HepG2 (cell line): ENCODE data around the gene MYLK. TPM values are rescaled to one million over a fixed set of nuclear protein-coding genes. Genes with fewer than 3 reads are reported as not detected.
A peak's percentile ranks its signal among the peaks of the same experiment; 100 is the strongest.

Source experiments
- BRD4 ChIP-seq: sonication (generic); formaldehyde crosslinking; IDR thresholded peaks from 2 replicates; pipeline ENCODE4 v1.4.0; 2020; ENCODE audit warnings: missing genetic modification reagents
- HMG20A ChIP-seq: IDR thresholded peaks from 2 replicates; pipeline ENCODE4 v1.6.1; 2016; ENCODE audit warnings: borderline replicate concordance
- HNRNPK ChIP-seq: fragments of 200-400 bp; formaldehyde crosslinking; IDR thresholded peaks from 2 replicates; pipeline ENCODE4 v1.6.1; 2018; ENCODE audit warnings: low read length, low read depth, moderate library complexity, mild to moderate bottlenecking; ENCODE audit not compliant: poor library complexity, severe bottlenecking
- MATR3 ChIP-seq: sonication (generic); formaldehyde crosslinking; IDR thresholded peaks from 2 replicates; pipeline ENCODE4 v1.4.0; 2020; ENCODE audit warnings: missing genetic modification reagents
- MED8 ChIP-seq: sonication (generic); formaldehyde crosslinking; IDR thresholded peaks from 2 replicates; pipeline ENCODE4 v1.8.1; 2023; ENCODE audit warnings: mild to moderate bottlenecking, missing genetic modification reagents; ENCODE audit not compliant: insufficient replicate concordance
- MTF2 ChIP-seq: sonication (generic); formaldehyde crosslinking; IDR thresholded peaks from 2 replicates; pipeline ENCODE4 v1.5.0; 2020; ENCODE audit warnings: missing genetic modification reagents, borderline replicate concordance
- PHF20 ChIP-seq: sonication (generic); formaldehyde crosslinking; IDR thresholded peaks from 2 replicates; pipeline ENCODE4 v1.5.0; 2020; ENCODE audit warnings: mild to moderate bottlenecking, missing genetic modification reagents
- PHF5A ChIP-seq: IDR thresholded peaks from one replicate; pipeline ENCODE4 v1.6.1; 2018; ENCODE audit warnings: low read depth, missing genetic modification reagents; ENCODE audit not compliant: unreplicated experiment
- RFX1 ChIP-seq: fragments of 450-650 bp; IDR thresholded peaks from 2 replicates; pipeline ENCODE4 v1.6.1; 2017
- SRSF9 ChIP-seq: fragments of 200-400 bp; formaldehyde crosslinking; IDR thresholded peaks from 2 replicates; pipeline ENCODE4 v1.6.1; 2018; ENCODE audit warnings: borderline replicate concordance, mild to moderate bottlenecking, low read depth, low read length; ENCODE audit not compliant: insufficient read depth, poor library complexity, severe bottlenecking
- TAF15 ChIP-seq: fragments of 200-400 bp; formaldehyde crosslinking; IDR thresholded peaks from one replicate; pipeline ENCODE4 v1.6.1; 2018; ENCODE audit warnings: mild to moderate bottlenecking, low read depth, low read length; ENCODE audit not compliant: poor library complexity, severe bottlenecking
- TRIM24 ChIP-seq: sonication (generic); formaldehyde crosslinking; IDR thresholded peaks from 2 replicates; pipeline ENCODE4 v1.8.0; 2022; ENCODE audit warnings: mild to moderate bottlenecking, missing genetic modification reagents
- ZBTB8A ChIP-seq: sonication (generic); formaldehyde crosslinking; IDR thresholded peaks from 2 replicates; pipeline ENCODE4 v1.4.0; 2020; ENCODE audit warnings: mild to moderate bottlenecking, low read depth, missing genetic modification reagents, borderline replicate concordance
- ZFP36 ChIP-seq: fragments of 150-350 bp; IDR thresholded peaks from 2 replicates; pipeline ENCODE4 v1.6.1; 2018; ENCODE audit warnings: borderline replicate concordance, low read length, low read depth; ENCODE audit not compliant: partially characterized antibody
- ZFP82 ChIP-seq: sonication (generic); formaldehyde crosslinking; IDR thresholded peaks from 2 replicates; pipeline ENCODE4 v1.5.1; 2020; ENCODE audit warnings: mild to moderate bottlenecking, missing genetic modification reagents, borderline replicate concordance
- ZMAT3 ChIP-seq: sonication (generic); formaldehyde crosslinking; conservative IDR thresholded peaks from 2 replicates; pipeline ENCODE4 v1.7.0; 2021; ENCODE audit warnings: missing genetic modification reagents
- ZNF12 ChIP-seq: sonication (generic); formaldehyde crosslinking; IDR thresholded peaks from 2 replicates; pipeline ENCODE4 v1.5.0; 2020; ENCODE audit warnings: missing genetic modification reagents
- ZNF143 ChIP-seq: sonication (generic); formaldehyde crosslinking; IDR thresholded peaks from 2 replicates; pipeline ENCODE4 v1.4.0; 2020; ENCODE audit warnings: missing genetic modification reagents
- ZNF382 ChIP-seq: sonication (generic); formaldehyde crosslinking; IDR thresholded peaks from 2 replicates; pipeline ENCODE4 v1.5.0; 2020; ENCODE audit warnings: missing genetic modification reagents, mild to moderate bottlenecking, borderline replicate concordance
- ZNF446 ChIP-seq: sonication (generic); formaldehyde crosslinking; IDR thresholded peaks from 2 replicates; pipeline ENCODE4 v1.5.0; 2020; ENCODE audit warnings: mild to moderate bottlenecking, missing genetic modification reagents
- ZNF501 ChIP-seq: sonication (generic); formaldehyde crosslinking; IDR thresholded peaks from 2 replicates; pipeline ENCODE4 v1.5.1; 2020; ENCODE audit warnings: mild to moderate bottlenecking, moderate library complexity, missing genetic modification reagents
- ZNF547 ChIP-seq: sonication (generic); formaldehyde crosslinking; IDR thresholded peaks from 2 replicates; pipeline ENCODE4 v1.5.1; 2020; ENCODE audit warnings: mild to moderate bottlenecking, missing genetic modification reagents
- ZNF616 ChIP-seq: sonication (generic); formaldehyde crosslinking; IDR thresholded peaks from 2 replicates; pipeline ENCODE4 v1.5.0; 2020; ENCODE audit warnings: low read depth, mild to moderate bottlenecking, missing genetic modification reagents
- ZNF792 ChIP-seq: IDR thresholded peaks from 2 replicates; pipeline ENCODE4 v1.6.1; 2016
- ZNF891 ChIP-seq: sonication (generic); formaldehyde crosslinking; IDR thresholded peaks from 2 replicates; pipeline ENCODE4 v1.5.0; 2020; ENCODE audit warnings: mild to moderate bottlenecking, missing genetic modification reagents
- ZSCAN30 ChIP-seq: sonication (generic); formaldehyde crosslinking; IDR thresholded peaks from 2 replicates; pipeline ENCODE4 v1.5.0; 2020; ENCODE audit warnings: mild to moderate bottlenecking, missing genetic modification reagents
- ZSCAN9 ChIP-seq: IDR thresholded peaks from 2 replicates; pipeline ENCODE4 v1.6.1; 2016; ENCODE audit warnings: borderline replicate concordance
- polyA plus RNA-seq, 8 experiments: library from polyadenylated mRNA; depleted of rRNA in 3 of 8; stranded (reverse) in 7 of 8; unstranded in 1 of 8; fragments of >200 nt; fragmentation: Illumina TruSeq in 4 of 8; extraction: Trizol in 4 of 8; gene quantifications; 2 replicates each; pipeline versions ENCODE4 v1.2.1 to v1.2.3, GENCODE V29; 2011 to 2016; ENCODE audit warnings: low read depth in 4 of 8, missing spikeins in 1 of 8, mixed read lengths in 1 of 8; ENCODE audit not compliant: insufficient read depth in 1 of 8
- total RNA-seq, 5 experiments: library from RNA; depleted of rRNA; stranded (reverse); fragments of >200 nt; fragmentation: Illumina TruSeq; extraction: Trizol; gene quantifications; 2 replicates each; pipeline ENCODE4 v1.2.3, GENCODE V29; 2016; ENCODE audit warnings: low read depth in 1 of 5
- TF ChIP-seq, protein P1 (sequence below): sonication (generic); formaldehyde crosslinking; IDR thresholded peaks from 2 replicates; pipeline ENCODE4 v1.8.0; 2022; ENCODE audit warnings: mild to moderate bottlenecking, missing genetic modification reagents, moderate library complexity
- TF ChIP-seq, protein P2 (sequence below): IDR thresholded peaks from 2 replicates; pipeline ENCODE4 v1.6.1; 2016; ENCODE audit warnings: mild to moderate bottlenecking, missing biosample characterization, missing genetic modification reagents

MYLK gene
- total and polyA plus RNA-seq, 2 of the 13 experiments (the other 11 are each of a cell fraction or from before 2014, with no cell fraction given): 10.6 to 34.9 TPM

DNA sequence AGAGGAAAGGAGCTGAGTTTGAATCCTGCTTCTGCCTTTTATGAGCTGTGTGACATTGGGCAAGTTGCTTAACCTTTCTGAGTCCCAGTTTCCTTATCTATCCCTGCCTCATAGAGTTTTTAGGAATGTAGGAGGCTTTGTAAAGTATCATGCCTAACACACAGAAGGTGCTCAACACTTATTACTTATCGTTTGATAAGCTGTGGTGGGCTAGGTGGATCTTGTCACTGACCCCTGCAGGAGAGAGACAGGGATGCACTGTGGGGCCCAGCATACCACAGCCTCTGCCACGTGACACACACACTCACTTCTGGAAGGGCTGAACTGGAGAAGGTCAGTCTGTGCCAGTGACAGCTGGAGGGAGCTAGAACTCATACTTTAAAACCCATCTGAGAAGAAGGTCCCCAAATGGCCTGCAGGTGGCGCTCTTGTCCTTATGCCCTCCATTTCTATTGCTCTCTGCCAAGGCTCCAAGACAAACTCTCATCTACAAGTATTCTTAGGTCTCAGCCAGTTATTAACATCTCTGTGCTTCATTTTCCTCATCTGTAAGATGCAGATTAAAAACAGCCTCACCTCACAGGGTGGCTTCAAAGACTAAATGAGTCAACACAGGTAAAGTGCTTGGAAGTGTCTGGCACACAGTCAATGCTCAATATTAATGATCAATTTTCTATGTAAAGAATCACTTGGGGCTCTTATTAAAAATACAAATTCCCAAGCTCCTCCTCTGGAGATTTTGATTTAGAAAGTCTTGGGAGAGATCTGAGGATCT is 241.8 kb downstream of the MYLK start (continued):
- TF ChIP-seq ZNF446 (CRISPR knock-in tag) (no peak), HMG20A (peak; percentile 19; the same call in 1 of the 2 replicates), ZNF616 (CRISPR knock-in tag) (no peak), ZNF792 (CRISPR knock-in tag) (no peak), ZSCAN9 (CRISPR knock-in tag) (0 out of 2 replicates have a peak, but pooled peaks have one; percentile 42), MATR3 (CRISPR knock-in tag) (no peak), ZNF891 (CRISPR knock-in tag) (no peak), ZNF501 (CRISPR knock-in tag) (no peak), PHF5A (CRISPR knock-in tag) (peak; percentile 22), TAF15 (no peak), BRD4 (CRISPR knock-in tag) (no peak), ZNF12 (CRISPR knock-in tag) (peak; percentile 93), ZMAT3 (CRISPR knock-in tag) (no peak; the same call in 1 of the 2 replicates), RFX1 (no peak), ZFP82 (no peak), ZNF143 (no peak), MED8 (CRISPR knock-in tag) (no peak), PHF20 (no peak), ZBTB8A (no peak), HNRNPK (no peak), SRSF9 (no peak), ZNF382 (no peak), TRIM24 (no peak), ZSCAN30 (CRISPR knock-in tag) (no peak), ZFP36 (no peak), ZNF547 (CRISPR knock-in tag) (no peak), MTF2 (no peak)
- TF ChIP-seq, protein P1, sequence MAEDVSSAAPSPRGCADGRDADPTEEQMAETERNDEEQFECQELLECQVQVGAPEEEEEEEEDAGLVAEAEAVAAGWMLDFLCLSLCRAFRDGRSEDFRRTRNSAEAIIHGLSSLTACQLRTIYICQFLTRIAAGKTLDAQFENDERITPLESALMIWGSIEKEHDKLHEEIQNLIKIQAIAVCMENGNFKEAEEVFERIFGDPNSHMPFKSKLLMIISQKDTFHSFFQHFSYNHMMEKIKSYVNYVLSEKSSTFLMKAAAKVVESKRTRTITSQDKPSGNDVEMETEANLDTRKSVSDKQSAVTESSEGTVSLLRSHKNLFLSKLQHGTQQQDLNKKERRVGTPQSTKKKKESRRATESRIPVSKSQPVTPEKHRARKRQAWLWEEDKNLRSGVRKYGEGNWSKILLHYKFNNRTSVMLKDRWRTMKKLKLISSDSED (CRISPR knock-in tag): no peak
- TF ChIP-seq, protein P2, sequence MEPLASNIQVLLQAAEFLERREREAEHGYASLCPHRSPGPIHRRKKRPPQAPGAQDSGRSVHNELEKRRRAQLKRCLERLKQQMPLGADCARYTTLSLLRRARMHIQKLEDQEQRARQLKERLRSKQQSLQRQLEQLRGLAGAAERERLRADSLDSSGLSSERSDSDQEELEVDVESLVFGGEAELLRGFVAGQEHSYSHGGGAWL: no peak
